NCI-H146 treated with DMSO at 0.1 percent for 48 hours (cell line): ENCODE results near the gene TM6SF1.
"Not testable (repeated sequence)": the region's sequence is repeated elsewhere in the genome, so short reads cannot be mapped to it uniquely, and the experiment has no call there.

ENCODE experiments used
- DNase-seq: peaks from one replicate; lab custom pipeline; 2025; ENCODE audit not compliant: unreplicated experiment; lab: John Stamatoyannopoulos, UW

The TM6SF1 gene

GRCh38 chr15:83087576-83087975 lies 19.9 kb upstream of the TM6SF1 start:
- DNase-seq, result no peak

GRCh38 chr15:83088876-83089275 lies 18.6 kb upstream of the TM6SF1 start:
- no peak for DNase-seq

- DNase-seq, result no peak
Measured at GRCh38 chr15:83090465-83090864, 17.0 kb upstream of the TM6SF1 start.

GRCh38 chr15:83091965-83092308 lies 15.5 kb upstream of the TM6SF1 start:
- DNase-seq, result not testable (repeated sequence)

GRCh38 chr15:83092309-83092976 lies 15.0 kb upstream of the TM6SF1 start:
- no peak for DNase-seq

- no peak for DNase-seq
Measured at GRCh38 chr15:83094583-83094982, 12.9 kb upstream of the TM6SF1 start.

GRCh38 chr15:83098079-83098478 lies 9.4 kb upstream of the TM6SF1 start:
- no peak for DNase-seq

- no peak for DNase-seq
Measured at GRCh38 chr15:83099290-83099689, 8.2 kb upstream of the TM6SF1 start.

GRCh38 chr15:83100097-83100646 lies 7.3 kb upstream of the TM6SF1 start:
- no peak for DNase-seq

- DNase-seq, result no peak
Measured at GRCh38 chr15:83102346-83102745, 5.1 kb upstream of the TM6SF1 start.

GRCh38 chr15:83104141-83104540 lies 3.3 kb upstream of the TM6SF1 start:
- no peak for DNase-seq

GRCh38 chr15:83105440-83105839 lies 2.0 kb upstream of the TM6SF1 start:
- DNase-seq, result no peak

- DNase-seq, result no peak
Measured at GRCh38 chr15:83107841-83108181, 366 bp downstream of the TM6SF1 start.

GRCh38 chr15:83108266-83109219 lies 1.1 kb downstream of the TM6SF1 start:
- no peak for DNase-seq

- no peak for DNase-seq
Measured at GRCh38 chr15:83109532-83109931, 2.1 kb downstream of the TM6SF1 start.

- DNase-seq, result no peak
Measured at GRCh38 chr15:83110381-83110780, 2.9 kb downstream of the TM6SF1 start.

- DNase-seq, result no peak
Measured at GRCh38 chr15:83111149-83111548, 3.7 kb downstream of the TM6SF1 start.

GRCh38 chr15:83112233-83112955 lies 4.9 kb downstream of the TM6SF1 start:
- no peak for DNase-seq

GRCh38 chr15:83112956-83113299 lies 5.5 kb downstream of the TM6SF1 start:
- DNase-seq, result no peak

GRCh38 chr15:83113881-83114674 lies 6.6 kb downstream of the TM6SF1 start:
- DNase-seq, result no peak

- no peak for DNase-seq
Measured at GRCh38 chr15:83114856-83115255, 7.4 kb downstream of the TM6SF1 start.
